ENCODE results near the gene DMTF1.
A peak's percentile ranks its signal among the peaks of the same experiment; 100 is the strongest.

The DMTF1 gene

DNA sequence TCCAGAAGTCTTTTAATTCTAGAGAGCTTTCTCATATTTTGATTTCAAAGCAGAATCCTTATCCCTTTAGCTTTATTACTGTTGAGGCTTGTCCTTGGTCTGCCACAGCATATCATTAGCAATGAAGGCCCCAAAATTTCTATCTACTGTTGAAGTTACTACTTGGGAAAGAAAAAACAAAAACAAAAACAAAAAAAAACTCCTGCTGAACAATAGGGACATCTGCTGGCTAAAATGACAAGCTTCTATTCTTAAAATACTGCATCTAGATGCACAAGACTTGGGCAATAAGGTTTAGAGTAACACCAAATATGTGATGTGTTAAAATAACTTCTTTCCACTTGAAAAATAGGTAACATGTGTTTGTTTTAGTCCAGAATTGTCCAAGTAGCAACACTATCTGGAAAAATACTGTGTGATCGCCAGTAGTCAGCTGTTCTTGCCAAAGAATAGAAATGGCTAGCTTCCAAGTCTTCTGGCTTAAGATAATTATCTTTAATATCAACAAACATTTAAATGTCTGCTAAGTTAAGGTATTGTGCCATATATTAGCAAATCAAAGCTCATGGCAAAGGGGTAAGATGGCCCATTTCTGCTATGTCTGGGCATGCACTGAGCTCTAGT is 3.8 kb upstream of the DMTF1 start:
- peak; percentile 88 for FAIRE-seq

- no peak for FAIRE-seq
Observed at GRCh38 chr7:87151002-87151728, 1.1 kb upstream of the DMTF1 start.

GRCh38 chr7:87151729-87152111 is 533 bp upstream of the DMTF1 start:
- no peak for FAIRE-seq

DNA sequence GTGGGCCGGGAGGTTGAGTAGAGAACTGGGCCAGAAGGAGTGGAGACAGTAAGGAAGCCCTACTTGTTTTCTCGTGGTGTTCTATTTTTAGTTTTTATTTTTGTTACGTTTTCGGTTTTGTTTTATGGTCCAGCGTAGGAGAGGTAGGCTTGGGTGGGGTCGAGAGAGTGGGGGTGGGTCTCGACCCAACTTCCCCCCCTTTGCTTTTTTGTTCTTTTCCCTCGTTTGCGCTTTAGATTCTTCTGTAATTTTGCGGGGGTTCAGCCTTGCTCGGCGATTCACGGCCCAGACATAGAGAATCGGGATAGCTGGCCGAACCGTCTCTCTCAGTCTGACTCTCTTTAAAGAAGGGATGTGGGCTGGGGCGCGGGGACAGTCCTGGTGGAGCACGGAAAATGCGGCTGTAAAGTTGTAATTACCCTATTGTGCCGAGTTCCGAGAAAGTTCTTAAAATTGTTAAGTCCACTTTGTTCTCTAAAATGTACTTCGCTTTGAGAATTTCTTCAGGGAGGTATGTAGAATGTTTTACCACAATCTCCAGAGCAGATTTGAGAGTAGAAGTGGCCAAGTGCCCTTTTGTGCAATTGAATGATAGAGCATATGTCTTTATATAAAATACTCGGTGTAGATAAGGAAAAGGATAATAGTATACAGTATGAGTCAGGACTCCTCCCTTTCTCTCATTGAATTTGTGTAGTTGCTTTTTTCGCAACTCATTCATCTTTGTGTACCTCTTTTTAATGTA is 816 bp downstream of the DMTF1 start:
- no peak for FAIRE-seq

- FAIRE-seq = no peak
Observed at GRCh38 chr7:87154166-87154565, 1.9 kb downstream of the DMTF1 start.

DNA sequence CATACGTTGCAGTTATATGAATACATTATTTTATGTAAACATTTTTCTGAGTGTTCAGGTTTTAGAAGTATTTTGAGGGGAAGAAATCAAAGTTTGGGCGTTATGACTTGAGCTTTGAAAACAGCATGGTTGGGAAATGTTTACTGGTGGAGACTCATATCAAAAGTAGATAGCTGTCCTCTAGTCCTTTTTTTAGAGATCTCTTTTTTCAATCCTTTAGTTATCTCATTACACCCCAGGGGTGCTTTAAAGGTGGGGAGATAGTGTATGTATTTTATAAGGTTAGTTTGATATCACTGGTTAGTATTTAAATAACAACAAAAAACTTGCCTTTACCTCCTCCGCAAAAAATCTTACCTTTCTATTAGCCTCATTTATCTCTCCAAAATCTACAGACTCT is 2.3 kb downstream of the DMTF1 start:
- no peak for FAIRE-seq

- no peak for FAIRE-seq
Observed at GRCh38 chr7:87155788-87156187, 3.5 kb downstream of the DMTF1 start.

- FAIRE-seq = no peak
Observed at GRCh38 chr7:87156709-87157108, 4.5 kb downstream of the DMTF1 start.

DNA sequence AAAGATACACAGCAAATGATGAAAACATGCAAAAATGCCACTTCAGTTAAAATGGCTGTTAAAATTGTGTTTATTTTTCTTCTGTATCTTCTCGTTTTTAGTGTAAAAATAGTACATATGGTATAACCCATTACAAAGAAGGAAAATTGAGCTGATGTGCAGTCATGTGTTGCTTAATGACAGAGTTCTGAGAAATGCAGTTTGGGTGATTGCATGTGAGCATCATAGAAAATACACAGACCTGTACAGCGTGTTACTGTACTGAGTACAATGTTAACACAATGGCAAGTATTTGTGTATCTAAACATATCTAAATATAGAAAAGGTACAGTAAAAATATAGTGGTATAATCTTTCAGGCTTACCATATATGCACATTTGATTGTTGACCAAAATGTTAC is 7.3 kb downstream of the DMTF1 start:
- FAIRE-seq = peak; percentile 39

GRCh38 chr7:87164433-87164832 is 12.2 kb downstream of the DMTF1 start:
- FAIRE-seq = peak; percentile 8

- FAIRE-seq = no peak
Observed at GRCh38 chr7:87170828-87171227, 18.6 kb downstream of the DMTF1 start.

DNA sequence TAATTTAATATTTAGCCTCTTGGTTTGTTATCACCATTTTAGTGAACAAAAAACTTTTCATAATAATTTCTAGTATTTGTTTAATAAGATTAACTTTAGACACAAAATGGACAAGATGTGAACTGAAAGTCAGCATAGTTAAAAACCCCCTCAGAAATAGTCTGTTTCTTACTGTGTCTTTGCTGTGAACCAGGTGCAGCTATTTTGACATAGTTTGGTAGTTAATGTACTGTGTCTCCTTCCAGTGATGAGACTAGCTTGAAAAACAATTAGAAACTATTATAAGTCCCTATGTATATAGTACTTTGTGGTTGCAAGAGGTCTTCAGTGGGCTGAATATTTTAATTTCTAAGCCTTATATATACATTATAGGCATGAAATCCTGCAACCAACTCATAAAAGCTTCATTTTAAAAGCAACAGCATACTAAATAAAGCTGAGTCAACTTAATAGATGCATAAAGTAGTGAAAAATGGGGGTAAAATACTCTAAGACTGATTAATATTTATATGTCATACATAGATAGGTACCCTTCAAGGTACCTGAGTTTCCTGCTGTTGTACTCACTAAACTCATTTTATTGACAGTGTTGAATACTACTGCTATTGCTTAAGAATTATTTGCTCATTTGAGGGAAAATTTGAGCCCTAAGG is 19.2 kb downstream of the DMTF1 start:
- FAIRE-seq = no peak

GRCh38 chr7:87173471-87173870 is 21.2 kb downstream of the DMTF1 start:
- FAIRE-seq = no peak

GRCh38 chr7:87178320-87178719 is 26.1 kb downstream of the DMTF1 start:
- FAIRE-seq = peak; percentile 60

- peak; percentile 42 for FAIRE-seq
Observed at GRCh38 chr7:87179180-87179579, 26.9 kb downstream of the DMTF1 start.

DNA sequence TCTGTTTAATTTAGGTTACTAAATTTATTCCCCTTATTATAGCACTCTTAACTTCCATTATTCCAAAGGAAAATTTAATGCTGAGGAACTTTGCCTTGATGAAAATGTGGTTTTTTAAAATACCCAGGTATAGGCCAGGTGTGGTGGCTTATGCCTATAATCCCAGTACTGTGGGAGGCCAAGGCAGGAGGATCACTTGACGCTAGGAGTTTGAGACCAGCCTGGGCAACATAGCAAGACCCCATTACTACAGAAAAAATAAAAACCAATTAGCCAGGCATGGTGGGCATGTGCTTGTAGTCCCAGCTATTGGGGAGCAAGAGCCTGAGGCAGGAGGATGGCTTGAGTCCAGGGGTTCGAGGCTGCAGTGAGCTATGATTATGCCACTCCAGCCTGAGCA is 34.9 kb downstream of the DMTF1 start:
- FAIRE-seq = no peak

DNA sequence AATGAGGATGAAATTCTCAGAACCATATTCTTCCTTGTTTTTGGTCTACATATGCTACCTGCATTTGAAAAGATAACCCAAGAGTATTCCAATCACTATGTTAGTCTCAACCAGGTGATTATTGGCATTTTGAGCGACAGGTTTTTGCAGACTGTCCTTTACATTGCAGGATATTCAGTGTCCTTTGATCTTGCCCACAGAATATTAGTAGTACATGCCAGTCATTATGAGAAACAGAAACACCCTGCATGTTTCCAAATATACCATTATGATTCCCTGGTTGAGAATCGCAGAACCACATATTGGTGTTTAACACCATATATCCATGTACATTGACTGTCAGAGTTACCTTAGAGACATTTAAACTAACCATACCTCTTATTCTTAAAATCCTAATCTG is 36.7 kb downstream of the DMTF1 start:
- FAIRE-seq = no peak

DNA sequence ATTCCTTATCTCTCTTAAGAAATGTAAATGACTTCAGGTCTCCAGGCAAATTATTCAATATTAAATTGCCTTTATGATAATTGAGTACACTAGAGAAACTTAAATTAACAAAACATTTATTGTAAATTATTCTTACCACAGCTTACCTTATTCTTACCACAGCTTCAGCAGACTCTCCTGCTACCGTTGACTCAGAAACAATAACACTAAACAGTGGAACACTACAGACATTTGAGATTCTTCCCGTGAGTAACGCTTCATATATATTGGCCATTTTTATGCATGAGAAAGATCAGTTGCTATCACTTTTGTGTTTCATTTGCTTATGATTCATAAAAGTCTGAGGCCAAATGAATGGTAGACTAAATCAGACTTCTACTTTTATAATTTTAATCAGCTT is 38.5 kb downstream of the DMTF1 start:
- FAIRE-seq = no peak

- FAIRE-seq = no peak
Observed at GRCh38 chr7:87192784-87193487, 40.7 kb downstream of the DMTF1 start.

DNA sequence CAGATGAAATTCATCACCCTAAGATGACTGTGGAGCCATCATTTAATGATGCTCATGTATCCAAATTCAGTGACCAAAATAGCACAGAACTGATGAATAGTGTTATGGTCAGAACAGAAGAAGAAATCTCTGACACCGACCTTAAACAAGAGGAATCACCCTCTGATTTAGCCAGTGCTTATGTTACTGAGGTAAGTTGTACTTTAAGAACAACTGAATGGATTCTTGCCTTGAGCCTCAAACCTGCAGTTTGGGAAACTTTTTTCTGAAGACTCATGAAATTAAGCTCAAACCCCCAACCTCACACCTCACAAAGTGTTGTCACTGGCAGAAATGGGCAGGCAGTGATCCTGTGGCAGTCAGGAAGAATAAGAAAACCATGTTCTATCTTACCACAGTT is 41.7 kb downstream of the DMTF1 start:
- FAIRE-seq = no peak

DNA sequence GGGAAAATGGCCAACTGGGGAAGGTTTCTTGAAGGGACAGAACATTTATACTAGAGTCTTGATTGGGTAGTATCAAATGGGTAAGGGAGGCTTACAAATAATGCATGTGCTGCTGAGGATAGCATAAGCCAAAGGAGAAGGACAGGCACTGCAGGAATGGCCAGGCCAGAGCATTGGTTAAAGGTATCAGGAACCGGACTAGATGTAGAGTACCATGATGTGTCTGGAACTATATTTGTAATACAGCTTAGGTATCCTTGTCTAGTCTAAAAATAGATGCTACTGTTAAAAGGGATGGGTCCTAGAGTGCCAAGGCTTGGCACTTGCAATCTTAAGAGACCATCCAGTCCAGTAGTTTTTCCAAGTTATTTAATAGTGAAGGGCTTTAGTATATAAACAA is 47.0 kb downstream of the DMTF1 start:
- no peak for FAIRE-seq

GRCh38 chr7:87199700-87200450 is 47.6 kb downstream of the DMTF1 start:
- FAIRE-seq = no peak

Measured in G401.6 (cell line).